Measurements from ENCODE around the gene TMC4. TPM values are rescaled to one million over a fixed set of nuclear protein-coding genes. Genes with fewer than 3 reads are reported as not detected.
A peak's percentile ranks its signal among the peaks of the same experiment; 100 is the strongest.
"Not testable (repeated sequence)": the region's sequence is repeated elsewhere in the genome, so short reads cannot be mapped to it uniquely, and the experiment has no call there.

Gene TMC4
- total and polyA plus RNA-seq, 2 donors, result 15.4 to 16.0 TPM

- WGBS, result 43% methylated on average over 24 of the region's 24 CpGs
- Histone ChIP-seq H3K36me3 (ENCODE audit: insufficient read depth) (peaks cover 5% of the 10 kb centered on the region), H3K4me3 (ENCODE audit: low read depth, low read length) (no peak overlapping the region), H3K27ac (ENCODE audit: low read depth) (peak overlapping the region; percentile 34), H3K4me1 (ENCODE audit: insufficient read depth) (peaks cover 2% of the 10 kb centered on the region)
- no peak for DNase-seq (ENCODE audit: extremely low spot score)
Observed at GRCh38 chr19:54209058-54209810, 36.3 kb upstream of the TMC4 start.

DNA sequence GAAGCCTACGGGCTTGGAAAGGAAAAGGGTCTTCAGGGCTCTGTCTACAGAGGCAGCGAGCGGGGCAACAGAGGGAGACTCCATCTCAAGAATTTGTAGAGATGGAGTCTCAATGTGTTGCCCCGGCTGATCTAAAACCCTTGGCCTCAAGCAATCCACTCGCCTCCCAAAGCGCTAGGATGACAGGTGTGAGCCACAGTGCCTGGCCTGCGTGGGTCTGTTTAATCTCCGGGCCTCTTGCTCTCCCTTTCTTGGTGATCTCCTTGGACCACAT lies 35.8 kb upstream of the TMC4 start:
- Histone ChIP-seq H3K4me1 (ENCODE audit: insufficient read depth) (peaks cover 2% of the 10 kb centered on the region), H3K27ac (ENCODE audit: low read depth) (no peak overlapping the region), H3K4me3 (ENCODE audit: low read depth, low read length) (no peak overlapping the region), H3K36me3 (ENCODE audit: insufficient read depth) (peaks cover 5% of the 10 kb centered on the region)
- 57% methylated on average over 8 of the region's 8 CpGs for WGBS
- no peak for DNase-seq (ENCODE audit: extremely low spot score)

GRCh38 chr19:54207983-54208783 lies 35.2 kb upstream of the TMC4 start:
- 60% methylated on average over 18 of the region's 18 CpGs for WGBS
- H3K27ac ChIP-seq (ENCODE audit: low read depth), result no peak overlapping the region
- peaks cover 5% of the 10 kb centered on the region for H3K36me3 ChIP-seq (ENCODE audit: insufficient read depth)
- H3K4me3 ChIP-seq (ENCODE audit: low read depth, low read length), result no peak overlapping the region
- no peak for DNase-seq (ENCODE audit: extremely low spot score)
- peaks cover 2% of the 10 kb centered on the region for H3K4me1 ChIP-seq (ENCODE audit: insufficient read depth)

- WGBS, result 73% methylated on average over 5 of the region's 5 CpGs
- Histone ChIP-seq H3K4me1 (ENCODE audit: insufficient read depth) (peaks cover 2% of the 10 kb centered on the region), H3K36me3 (ENCODE audit: insufficient read depth) (peaks cover 5% of the 10 kb centered on the region), H3K27ac (ENCODE audit: low read depth) (no peak overlapping the region), H3K4me3 (ENCODE audit: low read depth, low read length) (no peak overlapping the region)
- DNase-seq (ENCODE audit: extremely low spot score), result no peak
Observed at GRCh38 chr19:54207676-54207982, 34.7 kb upstream of the TMC4 start.

GRCh38 chr19:54207193-54207592 lies 34.2 kb upstream of the TMC4 start:
- DNase-seq (ENCODE audit: extremely low spot score); H3K4me3 ChIP-seq (ENCODE audit: low read depth, low read length); H3K27ac ChIP-seq (ENCODE audit: low read depth); H3K4me1 ChIP-seq (ENCODE audit: insufficient read depth); H3K36me3 ChIP-seq (ENCODE audit: insufficient read depth): not testable (repeated sequence)
- 70% methylated on average over 23 of the region's 23 CpGs for WGBS

GRCh38 chr19:54206831-54207177 lies 33.8 kb upstream of the TMC4 start:
- Histone ChIP-seq H3K4me1 (ENCODE audit: insufficient read depth) (peaks cover 2% of the 10 kb centered on the region), H3K4me3 (ENCODE audit: low read depth, low read length) (no peak overlapping the region), H3K27ac (ENCODE audit: low read depth) (no peak overlapping the region), H3K36me3 (ENCODE audit: insufficient read depth) (peaks cover 5% of the 10 kb centered on the region)
- WGBS, result 80% methylated on average over 13 of the region's 13 CpGs
- DNase-seq (ENCODE audit: extremely low spot score), result no peak

GRCh38 chr19:54206030-54206830 lies 33.3 kb upstream of the TMC4 start:
- peaks cover 5% of the 10 kb centered on the region for H3K36me3 ChIP-seq (ENCODE audit: insufficient read depth)
- WGBS, result 91% methylated on average over 27 of the region's 27 CpGs
- H3K4me3 ChIP-seq (ENCODE audit: low read depth, low read length), result no peak overlapping the region
- peaks cover 2% of the 10 kb centered on the region for H3K4me1 ChIP-seq (ENCODE audit: insufficient read depth)
- no peak for DNase-seq (ENCODE audit: extremely low spot score)
- H3K27ac ChIP-seq (ENCODE audit: low read depth), result no peak overlapping the region

- 80% methylated on average over 4 of the region's 4 CpGs for WGBS
- Histone ChIP-seq H3K36me3 (ENCODE audit: insufficient read depth) (peaks cover 5% of the 10 kb centered on the region), H3K4me3 (ENCODE audit: low read depth, low read length) (no peak overlapping the region), H3K27ac (ENCODE audit: low read depth) (no peak overlapping the region), H3K4me1 (ENCODE audit: insufficient read depth) (peaks cover 2% of the 10 kb centered on the region)
- DNase-seq (ENCODE audit: extremely low spot score), result no peak
Observed at GRCh38 chr19:54204767-54205468, 32.0 kb upstream of the TMC4 start.

- no peak overlapping the region for H3K4me3 ChIP-seq (ENCODE audit: low read depth, low read length)
- H3K27ac ChIP-seq (ENCODE audit: low read depth), result no peak overlapping the region
- WGBS, result 40% methylated on average over 9 of the region's 9 CpGs
- DNase-seq (ENCODE audit: extremely low spot score), result no peak
- peaks cover 5% of the 10 kb centered on the region for H3K36me3 ChIP-seq (ENCODE audit: insufficient read depth)
- H3K4me1 ChIP-seq (ENCODE audit: insufficient read depth), result no peaks in the 10 kb centered on the region
Observed at GRCh38 chr19:54203151-54203611, 30.2 kb upstream of the TMC4 start.

GRCh38 chr19:54201980-54202379 lies 29.0 kb upstream of the TMC4 start:
- WGBS, result 73% methylated on average over 13 of the region's 13 CpGs
- H3K36me3 ChIP-seq (ENCODE audit: insufficient read depth), result peaks cover 2% of the 10 kb centered on the region
- no peak for DNase-seq (ENCODE audit: extremely low spot score)
- no peak overlapping the region for H3K27ac ChIP-seq (ENCODE audit: low read depth)
- peak overlapping the region; percentile 65 for H3K4me3 ChIP-seq (ENCODE audit: low read depth, low read length)
- no peaks in the 10 kb centered on the region for H3K4me1 ChIP-seq (ENCODE audit: insufficient read depth)

- Histone ChIP-seq H3K36me3 (ENCODE audit: insufficient read depth) (no peaks in the 10 kb centered on the region), H3K4me1 (ENCODE audit: insufficient read depth) (no peaks in the 10 kb centered on the region), H3K27ac (ENCODE audit: low read depth) (peak overlapping the region; percentile 84), H3K4me3 (ENCODE audit: low read depth, low read length) (peak overlapping the region; percentile 65)
- 3% methylated on average over 28 of the region's 28 CpGs for WGBS
- DNase-seq (ENCODE audit: extremely low spot score), result no peak
Observed at GRCh38 chr19:54201172-54201701, 28.3 kb upstream of the TMC4 start.

- H3K4me3 ChIP-seq (ENCODE audit: low read depth, low read length), result no peak overlapping the region
- DNase-seq (ENCODE audit: extremely low spot score), result no peak
- no peaks in the 10 kb centered on the region for H3K36me3 ChIP-seq (ENCODE audit: insufficient read depth)
- H3K27ac ChIP-seq (ENCODE audit: low read depth), result no peak overlapping the region
- 90% methylated on average over 16 of the region's 16 CpGs for WGBS
- H3K4me1 ChIP-seq (ENCODE audit: insufficient read depth), result no peaks in the 10 kb centered on the region
Observed at GRCh38 chr19:54199401-54199800, 26.4 kb upstream of the TMC4 start.

- DNase-seq (ENCODE audit: extremely low spot score), result no peak
- 84% methylated on average over 3 of the region's 3 CpGs for WGBS
- H3K4me3 ChIP-seq (ENCODE audit: low read depth, low read length), result no peak overlapping the region
Observed at GRCh38 chr19:54197121-54197520, 24.2 kb upstream of the TMC4 start.

More at GRCh38 chr19:54197121-54197520, 24.2 kb upstream of the TMC4 start:
- no peaks in the 10 kb centered on the region for H3K36me3 ChIP-seq (ENCODE audit: insufficient read depth)
- H3K4me1 ChIP-seq (ENCODE audit: insufficient read depth), result no peaks in the 10 kb centered on the region
- H3K27ac ChIP-seq (ENCODE audit: low read depth), result no peak overlapping the region
